ENCODE results near the gene ATG5.

DNA sequence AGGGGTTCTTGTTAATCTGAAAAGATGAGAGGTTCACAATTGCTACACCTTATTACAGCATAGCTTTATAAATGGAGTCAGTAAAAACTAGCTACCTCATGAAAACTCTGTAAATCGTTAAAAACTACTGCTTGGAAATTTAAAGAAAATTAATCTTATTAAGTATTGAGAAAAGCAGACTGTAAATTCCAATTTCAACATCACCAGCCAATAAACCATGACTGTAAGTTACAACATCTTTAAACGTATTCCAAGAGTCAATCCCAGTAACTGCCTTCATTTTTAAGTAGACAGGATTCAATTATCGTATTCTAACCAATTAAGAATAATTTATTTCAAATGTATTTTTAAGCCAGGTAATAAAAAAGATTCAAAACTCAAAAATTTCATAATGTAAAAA lies 70.3 kb downstream of the ATG5 start:
- TF ChIP-seq ZNF664 (tag by site-specific recombination; IDR thresholded peaks at IDR 0.05): no peak
- no peak for TF ChIP-seq ZNF555 (tag by site-specific recombination; conservative IDR thresholded peaks at IDR 0.05)
- TF ChIP-seq, protein P1, sequence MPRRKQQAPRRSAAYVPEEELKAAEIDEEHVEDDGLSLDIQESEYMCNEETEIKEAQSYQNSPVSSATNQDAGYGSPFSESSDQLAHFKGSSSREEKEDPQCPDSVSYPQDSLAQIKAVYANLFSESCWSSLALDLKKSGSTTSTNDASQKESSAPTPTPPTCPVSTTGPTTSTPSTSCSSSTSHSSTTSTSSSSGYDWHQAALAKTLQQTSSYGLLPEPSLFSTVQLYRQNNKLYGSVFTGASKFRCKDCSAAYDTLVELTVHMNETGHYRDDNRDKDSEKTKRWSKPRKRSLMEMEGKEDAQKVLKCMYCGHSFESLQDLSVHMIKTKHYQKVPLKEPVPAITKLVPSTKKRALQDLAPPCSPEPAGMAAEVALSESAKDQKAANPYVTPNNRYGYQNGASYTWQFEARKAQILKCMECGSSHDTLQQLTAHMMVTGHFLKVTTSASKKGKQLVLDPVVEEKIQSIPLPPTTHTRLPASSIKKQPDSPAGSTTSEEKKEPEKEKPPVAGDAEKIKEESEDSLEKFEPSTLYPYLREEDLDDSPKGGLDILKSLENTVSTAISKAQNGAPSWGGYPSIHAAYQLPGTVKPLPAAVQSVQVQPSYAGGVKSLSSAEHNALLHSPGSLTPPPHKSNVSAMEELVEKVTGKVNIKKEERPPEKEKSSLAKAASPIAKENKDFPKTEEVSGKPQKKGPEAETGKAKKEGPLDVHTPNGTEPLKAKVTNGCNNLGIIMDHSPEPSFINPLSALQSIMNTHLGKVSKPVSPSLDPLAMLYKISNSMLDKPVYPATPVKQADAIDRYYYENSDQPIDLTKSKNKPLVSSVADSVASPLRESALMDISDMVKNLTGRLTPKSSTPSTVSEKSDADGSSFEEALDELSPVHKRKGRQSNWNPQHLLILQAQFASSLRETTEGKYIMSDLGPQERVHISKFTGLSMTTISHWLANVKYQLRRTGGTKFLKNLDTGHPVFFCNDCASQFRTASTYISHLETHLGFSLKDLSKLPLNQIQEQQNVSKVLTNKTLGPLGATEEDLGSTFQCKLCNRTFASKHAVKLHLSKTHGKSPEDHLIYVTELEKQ (tag by site-specific recombination; IDR thresholded peaks at IDR 0.05; ENCODE audit: borderline replicate concordance): no peak
- TF ChIP-seq, protein P2, sequence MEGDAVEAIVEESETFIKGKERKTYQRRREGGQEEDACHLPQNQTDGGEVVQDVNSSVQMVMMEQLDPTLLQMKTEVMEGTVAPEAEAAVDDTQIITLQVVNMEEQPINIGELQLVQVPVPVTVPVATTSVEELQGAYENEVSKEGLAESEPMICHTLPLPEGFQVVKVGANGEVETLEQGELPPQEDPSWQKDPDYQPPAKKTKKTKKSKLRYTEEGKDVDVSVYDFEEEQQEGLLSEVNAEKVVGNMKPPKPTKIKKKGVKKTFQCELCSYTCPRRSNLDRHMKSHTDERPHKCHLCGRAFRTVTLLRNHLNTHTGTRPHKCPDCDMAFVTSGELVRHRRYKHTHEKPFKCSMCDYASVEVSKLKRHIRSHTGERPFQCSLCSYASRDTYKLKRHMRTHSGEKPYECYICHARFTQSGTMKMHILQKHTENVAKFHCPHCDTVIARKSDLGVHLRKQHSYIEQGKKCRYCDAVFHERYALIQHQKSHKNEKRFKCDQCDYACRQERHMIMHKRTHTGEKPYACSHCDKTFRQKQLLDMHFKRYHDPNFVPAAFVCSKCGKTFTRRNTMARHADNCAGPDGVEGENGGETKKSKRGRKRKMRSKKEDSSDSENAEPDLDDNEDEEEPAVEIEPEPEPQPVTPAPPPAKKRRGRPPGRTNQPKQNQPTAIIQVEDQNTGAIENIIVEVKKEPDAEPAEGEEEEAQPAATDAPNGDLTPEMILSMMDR (tag by site-specific recombination; IDR thresholded peaks at IDR 0.05): no peak
- no peak for TF ChIP-seq ZNF16 (tag by site-specific recombination; IDR thresholded peaks at IDR 0.05; ENCODE audit: low read depth)
- TF ChIP-seq ZNF274 (IDR thresholded peaks at IDR 0.05; ENCODE audit: low read length): no peak
- no peak for TF ChIP-seq ZNF274 (tag by site-specific recombination; IDR thresholded peaks at IDR 0.05; ENCODE audit: borderline replicate concordance)
- no peak for TF ChIP-seq GLI4 (tag by site-specific recombination; IDR thresholded peaks at IDR 0.05)
- no peak for TF ChIP-seq TCF7L2 (IDR thresholded peaks at IDR 0.05; ENCODE audit: borderline replicate concordance, low read depth, low read length)

Measured in HEK293 (cell line).